Ovary (tissue), 3 donors: ENCODE data around the gene TMEM45B.

Experiments
- EP300 ChIP-seq: sonication (generic); formaldehyde crosslinking; IDR thresholded peaks from one replicate; pipeline ENCODE4 v1.6.1; 2017; ENCODE audit warnings: antibody characterized with exemption
- POLR2A ChIP-seq: fragments of 450-650 bp; IDR thresholded peaks from one replicate; pipeline ENCODE4 v1.6.1; 2017; ENCODE audit warnings: antibody characterized with exemption, mild to moderate bottlenecking, moderate library complexity
- TF ChIP-seq, protein P1 (sequence below), 3 donors: fragments of 450-650 bp in 2 of 3; fragments of 200-600 bp in 1 of 3; IDR thresholded peaks; one replicate each; pipeline versions ENCODE4 v1.5.1 to v1.8.0; 2016 to 2022; ENCODE audit warnings: antibody characterized with exemption in 3 of 3, mild to moderate bottlenecking in 1 of 3
- donor health status: DM: no; HTN: no; CAD: no.

- TF ChIP-seq, protein P1, sequence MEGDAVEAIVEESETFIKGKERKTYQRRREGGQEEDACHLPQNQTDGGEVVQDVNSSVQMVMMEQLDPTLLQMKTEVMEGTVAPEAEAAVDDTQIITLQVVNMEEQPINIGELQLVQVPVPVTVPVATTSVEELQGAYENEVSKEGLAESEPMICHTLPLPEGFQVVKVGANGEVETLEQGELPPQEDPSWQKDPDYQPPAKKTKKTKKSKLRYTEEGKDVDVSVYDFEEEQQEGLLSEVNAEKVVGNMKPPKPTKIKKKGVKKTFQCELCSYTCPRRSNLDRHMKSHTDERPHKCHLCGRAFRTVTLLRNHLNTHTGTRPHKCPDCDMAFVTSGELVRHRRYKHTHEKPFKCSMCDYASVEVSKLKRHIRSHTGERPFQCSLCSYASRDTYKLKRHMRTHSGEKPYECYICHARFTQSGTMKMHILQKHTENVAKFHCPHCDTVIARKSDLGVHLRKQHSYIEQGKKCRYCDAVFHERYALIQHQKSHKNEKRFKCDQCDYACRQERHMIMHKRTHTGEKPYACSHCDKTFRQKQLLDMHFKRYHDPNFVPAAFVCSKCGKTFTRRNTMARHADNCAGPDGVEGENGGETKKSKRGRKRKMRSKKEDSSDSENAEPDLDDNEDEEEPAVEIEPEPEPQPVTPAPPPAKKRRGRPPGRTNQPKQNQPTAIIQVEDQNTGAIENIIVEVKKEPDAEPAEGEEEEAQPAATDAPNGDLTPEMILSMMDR (IDR thresholded peaks at IDR 0.05), result no peak
- TF ChIP-seq POLR2A, result no peak
- no peak for TF ChIP-seq EP300
Measured at GRCh38 chr11:129825380-129825779, 9.7 kb downstream of the TMEM45B start.
